Measurements from ENCODE around the gene BTBD17.
A peak's percentile ranks its signal among the peaks of the same experiment; 100 is the strongest.

BTBD17 gene

GRCh38 chr17:74380086-74380958 lies 18.7 kb upstream of the BTBD17 start:
- TF ChIP-seq CEBPB (IDR thresholded peaks at IDR 0.05) (no peak), REST (IDR thresholded peaks at IDR 0.05; ENCODE audit: low read depth) (peak; percentile 45; the same call in 1 of the 2 replicates)

- TF ChIP-seq ZBTB7A (IDR thresholded peaks at IDR 0.05; ENCODE audit: low read depth) (no peak), YY1 (IDR thresholded peaks at IDR 0.05; ENCODE audit: low read depth) (no peak), TEAD4 (IDR thresholded peaks at IDR 0.05) (no peak), EGR1 (IDR thresholded peaks at IDR 0.05) (no peak), MAX (IDR thresholded peaks at IDR 0.05) (no peak), FOXM1 (IDR thresholded peaks at IDR 0.05; ENCODE audit: borderline replicate concordance, low read depth) (no peak), REST (IDR thresholded peaks at IDR 0.05; ENCODE audit: low read depth) (no peak), TAF1 (IDR thresholded peaks at IDR 0.05; ENCODE audit: low read depth) (no peak), RAD21 (IDR thresholded peaks at IDR 0.05; ENCODE audit: low read depth) (peak; percentile 99), USF1 (IDR thresholded peaks at IDR 0.05) (no peak), EP300 (IDR thresholded peaks at IDR 0.05; ENCODE audit: borderline replicate concordance) (no peak), TCF12 (IDR thresholded peaks at IDR 0.05; ENCODE audit: low read depth) (no peak), NFIC (IDR thresholded peaks at IDR 0.05) (0 out of 2 replicates have a peak, but pooled peaks have one; percentile 18), CREB1 (IDR thresholded peaks at IDR 0.05; ENCODE audit: low read depth) (no peak), CEBPB (IDR thresholded peaks at IDR 0.05) (no peak)
Observed at GRCh38 chr17:74379495-74380085, 17.9 kb upstream of the BTBD17 start.

GRCh38 chr17:74374858-74375257 lies 13.2 kb upstream of the BTBD17 start:
- TF ChIP-seq ZBTB7A (IDR thresholded peaks at IDR 0.05; ENCODE audit: low read depth) (no peak), USF1 (IDR thresholded peaks at IDR 0.05) (no peak), REST (IDR thresholded peaks at IDR 0.05; ENCODE audit: low read depth) (no peak), CEBPB (IDR thresholded peaks at IDR 0.05) (no peak)

- no peak for TF ChIP-seq TAF1 (IDR thresholded peaks at IDR 0.05; ENCODE audit: low read depth)
- no peak for TF ChIP-seq CEBPB (IDR thresholded peaks at IDR 0.05)
- no peak for TF ChIP-seq EGR1 (IDR thresholded peaks at IDR 0.05)
- TF ChIP-seq CREB1 (IDR thresholded peaks at IDR 0.05; ENCODE audit: low read depth), result no peak
- TF ChIP-seq NFIC (IDR thresholded peaks at IDR 0.05), result no peak
- no peak for TF ChIP-seq YY1 (IDR thresholded peaks at IDR 0.05; ENCODE audit: low read depth)
- no peak for TF ChIP-seq TEAD4 (IDR thresholded peaks at IDR 0.05)
- TF ChIP-seq REST (IDR thresholded peaks at IDR 0.05; ENCODE audit: low read depth), result no peak
- no peak for TF ChIP-seq USF1 (IDR thresholded peaks at IDR 0.05)
- no peak for TF ChIP-seq EP300 (IDR thresholded peaks at IDR 0.05; ENCODE audit: borderline replicate concordance)
- no peak for TF ChIP-seq TCF12 (IDR thresholded peaks at IDR 0.05; ENCODE audit: low read depth)
- TF ChIP-seq RAD21 (IDR thresholded peaks at IDR 0.05; ENCODE audit: low read depth), result no peak
- TF ChIP-seq ZBTB7A (IDR thresholded peaks at IDR 0.05; ENCODE audit: low read depth), result no peak
- TF ChIP-seq FOXM1 (IDR thresholded peaks at IDR 0.05; ENCODE audit: borderline replicate concordance, low read depth), result no peak
- no peak for TF ChIP-seq MAX (IDR thresholded peaks at IDR 0.05)
Observed at GRCh38 chr17:74373838-74374606, 12.4 kb upstream of the BTBD17 start.

Measured in Ishikawa (cell line).